DOHH2 (cell line): ENCODE measurements around the gene TPPP2.

Source experiments
- H3F3A ChIP-seq: fragments of 200-600 bp; sonication (generic), shearing (Covaris generic); 2 replicates; pipeline ENCODE4 v1.6.0; 2016; ENCODE audit warnings: antibody characterized with exemption, mild to moderate bottlenecking; ENCODE audit not compliant: control insufficient read depth, insufficient read depth
- H3K27ac ChIP-seq: fragments of 200-600 bp; sonication (generic); 2 replicates; pipeline ENCODE4 v1.5.1; 2014; ENCODE audit warnings: low read depth, mild to moderate bottlenecking, low read length, moderate library complexity
- H3K27me3 ChIP-seq: fragments of 200-600 bp; sonication (generic); 2 replicates; pipeline ENCODE4 v1.6.1; 2014; ENCODE audit warnings: mild to moderate bottlenecking, low read length, mixed read lengths; ENCODE audit not compliant: control insufficient read depth
- H3K36me3 ChIP-seq: fragments of 200-600 bp; sonication (generic); 2 replicates; pipeline ENCODE4 v1.6.1; 2014; ENCODE audit warnings: mild to moderate bottlenecking, low read length, moderate library complexity, mixed read lengths; ENCODE audit not compliant: control insufficient read depth
- H3K4me1 ChIP-seq: fragments of 200-600 bp; sonication (generic); 2 replicates; pipeline ENCODE4 v1.6.1; 2014; ENCODE audit warnings: mild to moderate bottlenecking, low read length, mixed read lengths; ENCODE audit not compliant: control insufficient read depth
- H3K4me2 ChIP-seq: fragments of 200-600 bp; sonication (generic); 2 replicates; pipeline ENCODE4 v1.6.0; 2014; ENCODE audit warnings: mild to moderate bottlenecking, low read length, moderate library complexity
- H3K4me3 ChIP-seq: fragments of 200-600 bp; sonication (generic); 2 replicates; pipeline ENCODE4 v1.5.1; 2014; ENCODE audit warnings: mild to moderate bottlenecking, low read length, mixed read lengths
- H3K79me2 ChIP-seq: fragments of 200-600 bp; sonication (generic); 2 replicates; pipeline ENCODE4 v1.6.1; 2014; ENCODE audit warnings: mild to moderate bottlenecking, low read length, mixed read lengths; ENCODE audit not compliant: control insufficient read depth
- H3K9me2 ChIP-seq: fragments of 200-600 bp; sonication (generic); replicated peaks from 2 replicates; pipeline ENCODE4 v1.6.1; 2014; ENCODE audit warnings: mild to moderate bottlenecking, low read length, mixed read lengths; ENCODE audit not compliant: control insufficient read depth
- H3K9me3 ChIP-seq: fragments of 200-600 bp; sonication (generic); 2 replicates; pipeline ENCODE4 v1.6.1; 2014; ENCODE audit warnings: antibody characterized with exemption, low read length, mixed read lengths; ENCODE audit not compliant: control insufficient read depth, insufficient read depth
- H4K20me1 ChIP-seq: fragments of 200-600 bp; sonication (generic); 2 replicates; pipeline ENCODE4 v1.6.0; 2014; ENCODE audit warnings: low read depth, mild to moderate bottlenecking, antibody characterized with exemption, low read length, moderate library complexity; ENCODE audit not compliant: control insufficient read depth, insufficient read depth
- CTCF ChIP-seq: fragments of 200-600 bp; sonication (generic); IDR thresholded peaks from one replicate; pipeline ENCODE4 v1.5.1; 2014; ENCODE audit warnings: antibody characterized with exemption, mild to moderate bottlenecking, low read depth, low read length; ENCODE audit not compliant: poor library complexity, severe bottlenecking
- EZH2phosphoT487 ChIP-seq: fragments of 200-600 bp; sonication (generic); IDR thresholded peaks from 2 replicates; pipeline ENCODE4 v1.6.1; 2017; ENCODE audit warnings: borderline replicate concordance, mild to moderate bottlenecking, antibody characterized with exemption, low read length, moderate library complexity, mixed read lengths

Gene TPPP2

DNA sequence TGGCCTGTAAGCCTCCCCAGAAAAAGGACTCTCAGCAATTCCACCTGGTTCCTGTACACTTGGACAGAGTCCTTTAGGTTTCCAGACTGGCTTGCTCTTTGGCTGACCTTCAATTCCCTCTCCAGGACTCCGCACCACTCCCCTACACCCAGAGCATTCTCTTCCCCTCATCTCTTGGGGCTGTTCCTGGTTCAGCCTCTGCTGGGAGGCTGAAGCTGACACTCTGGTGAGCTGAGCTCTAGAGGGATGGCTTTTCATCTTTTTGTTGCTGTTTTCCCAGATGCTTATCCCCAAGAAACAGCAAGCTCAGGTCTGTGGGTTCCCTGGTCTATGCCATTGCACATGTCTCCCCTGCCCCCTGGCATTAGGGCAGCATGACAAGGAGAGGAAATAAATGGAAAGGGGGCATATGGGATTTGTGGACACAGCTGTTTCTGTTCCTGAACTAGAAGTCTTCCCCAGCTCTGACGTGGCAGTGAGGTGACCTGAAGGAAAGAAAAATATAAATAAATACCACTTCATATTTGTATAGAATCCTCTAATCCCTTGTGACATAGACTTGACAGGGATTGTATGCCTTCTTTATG lies 13.5 kb downstream of the TPPP2 start:
- Histone ChIP-seq H3K4me2 (no peak overlapping the region), H3K27ac (no peak overlapping the region), H3K36me3 (no peaks in the 10 kb centered on the region), H3F3A (no peaks in the 10 kb centered on the region), H3K4me1 (no peaks in the 10 kb centered on the region), H3K27me3 (peaks cover 47% of the 10 kb centered on the region), H3K4me3 (no peak overlapping the region), H3K9me2 (no peaks in the 10 kb centered on the region), H3K9me3 (no peaks in the 10 kb centered on the region), H3K79me2 (no peaks in the 10 kb centered on the region), H4K20me1 (no peaks in the 10 kb centered on the region)
- TF ChIP-seq EZH2phosphoT487, result no peak
- no peak for TF ChIP-seq CTCF

DNA sequence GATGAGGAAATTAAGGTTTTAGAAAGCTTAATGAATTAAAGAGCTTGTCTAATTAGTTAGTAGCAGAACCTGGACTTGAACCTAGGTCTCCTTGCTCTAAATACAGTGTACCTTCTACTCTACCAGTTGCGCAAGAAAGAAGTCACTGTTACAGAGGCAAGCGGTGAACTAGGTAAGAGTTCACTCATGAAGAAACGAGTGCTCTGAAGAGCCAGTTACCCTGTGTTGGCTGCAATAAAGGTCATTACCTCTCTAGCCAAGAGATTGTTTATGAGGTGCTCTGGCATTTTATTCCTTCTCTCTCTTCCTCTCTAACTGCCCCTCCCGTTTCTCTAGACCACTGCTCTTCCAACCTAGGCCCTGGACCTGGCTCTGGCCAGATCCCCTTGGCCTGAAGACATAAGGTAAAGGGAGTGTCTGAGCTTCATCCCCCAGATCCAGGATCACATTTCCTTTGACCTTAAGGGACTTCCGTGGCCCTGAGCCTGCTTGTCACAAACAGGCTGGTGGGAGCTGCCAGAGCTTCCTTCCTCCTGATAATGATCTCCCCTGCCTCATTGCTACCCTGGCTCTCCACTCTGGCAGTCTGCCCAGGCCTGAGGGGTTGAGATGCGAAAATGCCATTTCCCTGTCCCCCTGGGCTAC lies 14.1 kb downstream of the TPPP2 start:
- no peaks in the 10 kb centered on the region for H3K36me3 ChIP-seq
- H4K20me1 ChIP-seq, result no peaks in the 10 kb centered on the region
- no peaks in the 10 kb centered on the region for H3K79me2 ChIP-seq
- no peak overlapping the region for H3K4me3 ChIP-seq
- H3K4me2 ChIP-seq, result no peak overlapping the region
- H3K4me1 ChIP-seq, result no peaks in the 10 kb centered on the region
- no peaks in the 10 kb centered on the region for H3F3A ChIP-seq
- no peaks in the 10 kb centered on the region for H3K9me3 ChIP-seq
- peaks cover 49% of the 10 kb centered on the region for H3K27me3 ChIP-seq
- H3K9me2 ChIP-seq, result no peaks in the 10 kb centered on the region
- H3K27ac ChIP-seq, result no peak overlapping the region
- no peak for TF ChIP-seq CTCF
- TF ChIP-seq EZH2phosphoT487, result no peak

- Histone ChIP-seq H3K27me3 (peaks cover 57% of the 10 kb centered on the region), H3K27ac (no peak overlapping the region), H3K9me3 (no peaks in the 10 kb centered on the region), H3K36me3 (no peaks in the 10 kb centered on the region), H3F3A (no peaks in the 10 kb centered on the region), H3K79me2 (no peaks in the 10 kb centered on the region), H3K4me2 (no peak overlapping the region), H3K4me1 (no peaks in the 10 kb centered on the region), H3K4me3 (no peak overlapping the region), H3K9me2 (no peaks in the 10 kb centered on the region), H4K20me1 (no peaks in the 10 kb centered on the region)
- TF ChIP-seq CTCF (no peak), EZH2phosphoT487 (no peak)
These were observed 17.4 kb downstream of the TPPP2 start for GRCh38 chr14:21047378-21047781.
